Osteoblast (primary cell): Measurements from ENCODE around the gene ZFHX2. TPM values are rescaled to one million over a fixed set of nuclear protein-coding genes. Genes with fewer than 3 reads are reported as not detected.

ENCODE experiments used
- DNase-seq: peaks from one replicate; pipeline ENCODE4 v3.0.0; 2011; ENCODE audit warnings: low spot score, mixed read lengths; ENCODE audit not compliant: insufficient read length; ENCODE audit errors: missing footprints
- H2AFZ ChIP-seq: 2 replicates; pipeline ENCODE4 v1.6.0; 2011; ENCODE audit warnings: mild to moderate bottlenecking, low read length
- H3K27ac ChIP-seq: 2 replicates; pipeline ENCODE4 v1.5.1; 2011; ENCODE audit warnings: mild to moderate bottlenecking, low read depth, low read length, moderate library complexity
- H3K27me3 ChIP-seq: 2 replicates; pipeline ENCODE4 v1.6.0; 2012; ENCODE audit warnings: mild to moderate bottlenecking, control low read depth, inconsistent platforms, low read length, moderate library complexity; ENCODE audit not compliant: insufficient read depth
- H3K36me3 ChIP-seq: 2 replicates; pipeline ENCODE4 v1.5.1; 2011; ENCODE audit warnings: mild to moderate bottlenecking, low read length, control low read depth, moderate library complexity; ENCODE audit not compliant: insufficient read depth
- H3K4me1 ChIP-seq: 2 replicates; pipeline ENCODE4 v1.5.1; 2011; ENCODE audit warnings: mild to moderate bottlenecking, low read length, control low read depth, moderate library complexity; ENCODE audit not compliant: insufficient read depth
- H3K4me2 ChIP-seq: 2 replicates; pipeline ENCODE4 v1.6.0; 2011; ENCODE audit warnings: mild to moderate bottlenecking, low read length; ENCODE audit not compliant: insufficient read depth
- H3K4me3 ChIP-seq: fragments of 200-600 bp; sonication (generic); 3 replicates; pipeline ENCODE4 v1.5.1; 2012; ENCODE audit warnings: mild to moderate bottlenecking, low read length, inconsistent platforms; ENCODE audit not compliant: insufficient read depth
- H3K79me2 ChIP-seq: 2 replicates; pipeline ENCODE4 v1.6.0; 2012; ENCODE audit warnings: mild to moderate bottlenecking, low read length, control low read depth, inconsistent platforms; ENCODE audit not compliant: insufficient read depth
- H3K9me3 ChIP-seq: 2 replicates; pipeline ENCODE4 v1.5.1; 2011; ENCODE audit warnings: low read depth, low read length, control low read depth
- H4K20me1 ChIP-seq: 2 replicates; pipeline ENCODE4 v1.6.0; 2012; ENCODE audit warnings: mild to moderate bottlenecking, low read length, control low read depth; ENCODE audit not compliant: insufficient read depth
- total RNA-seq: library from RNA; depleted of rRNA; stranded (reverse); fragments of >200 nt; gene quantifications from 2 replicates; pipeline ENCODE4 v1.2.3, GENCODE V29; 2012
- TF ChIP-seq, protein P1 (sequence below): IDR thresholded peaks from 2 replicates; pipeline ENCODE4 v1.5.1; 2011; ENCODE audit warnings: mild to moderate bottlenecking, low read depth, low read length, moderate library complexity; ENCODE audit errors: extremely low read depth

ZFHX2 gene
- total RNA-seq, 1 donor: 0.72 TPM

DNA sequence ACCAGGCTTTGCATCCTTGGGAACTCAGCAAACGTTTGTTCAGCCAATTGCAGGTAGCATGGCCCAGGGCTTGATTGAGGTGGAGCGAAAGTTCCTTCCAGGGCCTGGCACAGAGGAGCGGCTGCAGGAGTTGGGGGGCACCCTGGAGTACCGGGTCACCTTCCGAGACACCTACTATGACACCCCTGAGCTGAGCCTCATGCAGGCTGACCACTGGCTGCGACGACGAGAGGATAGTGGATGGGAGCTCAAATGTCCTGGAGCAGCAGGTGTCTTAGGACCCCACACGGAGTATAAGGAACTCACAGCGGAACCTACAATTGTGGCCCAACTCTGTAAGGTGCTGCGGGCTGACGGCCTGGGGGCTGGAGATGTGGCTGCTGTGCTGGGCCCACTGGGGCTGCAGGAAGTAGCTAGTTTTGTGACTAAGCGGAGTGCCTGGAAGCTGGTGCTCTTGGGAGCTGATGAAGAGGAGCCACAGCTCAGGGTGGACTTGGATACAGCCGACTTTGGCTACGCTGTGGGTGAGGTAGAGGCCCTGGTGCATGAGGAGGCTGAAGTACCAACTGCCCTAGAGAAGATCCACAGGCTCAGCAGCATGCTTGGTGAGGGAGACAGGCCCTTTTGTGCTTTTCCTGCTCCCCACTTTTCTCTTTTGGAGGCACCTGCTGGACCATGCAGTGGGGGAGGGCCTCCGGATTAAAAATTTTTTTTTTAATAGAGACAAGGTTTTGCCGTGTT, 5.3 kb upstream of the ZFHX2 start:
- H3K4me1 ChIP-seq: peaks cover 19% of the 10 kb centered on the region
- H3K36me3 ChIP-seq: peaks cover 20% of the 10 kb centered on the region
- peak overlapping the region; percentile 91 for H3K4me2 ChIP-seq
- no peaks in the 10 kb centered on the region for H3K27me3 ChIP-seq
- H3K27ac ChIP-seq: peak overlapping the region; percentile 84
- peaks cover 24% of the 10 kb centered on the region for H3K79me2 ChIP-seq
- peak overlapping the region; percentile 87 for H3K4me3 ChIP-seq
- DNase-seq: peak; percentile 50
- TF ChIP-seq, protein P1, sequence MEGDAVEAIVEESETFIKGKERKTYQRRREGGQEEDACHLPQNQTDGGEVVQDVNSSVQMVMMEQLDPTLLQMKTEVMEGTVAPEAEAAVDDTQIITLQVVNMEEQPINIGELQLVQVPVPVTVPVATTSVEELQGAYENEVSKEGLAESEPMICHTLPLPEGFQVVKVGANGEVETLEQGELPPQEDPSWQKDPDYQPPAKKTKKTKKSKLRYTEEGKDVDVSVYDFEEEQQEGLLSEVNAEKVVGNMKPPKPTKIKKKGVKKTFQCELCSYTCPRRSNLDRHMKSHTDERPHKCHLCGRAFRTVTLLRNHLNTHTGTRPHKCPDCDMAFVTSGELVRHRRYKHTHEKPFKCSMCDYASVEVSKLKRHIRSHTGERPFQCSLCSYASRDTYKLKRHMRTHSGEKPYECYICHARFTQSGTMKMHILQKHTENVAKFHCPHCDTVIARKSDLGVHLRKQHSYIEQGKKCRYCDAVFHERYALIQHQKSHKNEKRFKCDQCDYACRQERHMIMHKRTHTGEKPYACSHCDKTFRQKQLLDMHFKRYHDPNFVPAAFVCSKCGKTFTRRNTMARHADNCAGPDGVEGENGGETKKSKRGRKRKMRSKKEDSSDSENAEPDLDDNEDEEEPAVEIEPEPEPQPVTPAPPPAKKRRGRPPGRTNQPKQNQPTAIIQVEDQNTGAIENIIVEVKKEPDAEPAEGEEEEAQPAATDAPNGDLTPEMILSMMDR: no peak
- no peaks in the 10 kb centered on the region for H3K9me3 ChIP-seq
- H4K20me1 ChIP-seq: peaks cover 15% of the 10 kb centered on the region
- H2AFZ ChIP-seq: peak overlapping the region; percentile 89

DNA sequence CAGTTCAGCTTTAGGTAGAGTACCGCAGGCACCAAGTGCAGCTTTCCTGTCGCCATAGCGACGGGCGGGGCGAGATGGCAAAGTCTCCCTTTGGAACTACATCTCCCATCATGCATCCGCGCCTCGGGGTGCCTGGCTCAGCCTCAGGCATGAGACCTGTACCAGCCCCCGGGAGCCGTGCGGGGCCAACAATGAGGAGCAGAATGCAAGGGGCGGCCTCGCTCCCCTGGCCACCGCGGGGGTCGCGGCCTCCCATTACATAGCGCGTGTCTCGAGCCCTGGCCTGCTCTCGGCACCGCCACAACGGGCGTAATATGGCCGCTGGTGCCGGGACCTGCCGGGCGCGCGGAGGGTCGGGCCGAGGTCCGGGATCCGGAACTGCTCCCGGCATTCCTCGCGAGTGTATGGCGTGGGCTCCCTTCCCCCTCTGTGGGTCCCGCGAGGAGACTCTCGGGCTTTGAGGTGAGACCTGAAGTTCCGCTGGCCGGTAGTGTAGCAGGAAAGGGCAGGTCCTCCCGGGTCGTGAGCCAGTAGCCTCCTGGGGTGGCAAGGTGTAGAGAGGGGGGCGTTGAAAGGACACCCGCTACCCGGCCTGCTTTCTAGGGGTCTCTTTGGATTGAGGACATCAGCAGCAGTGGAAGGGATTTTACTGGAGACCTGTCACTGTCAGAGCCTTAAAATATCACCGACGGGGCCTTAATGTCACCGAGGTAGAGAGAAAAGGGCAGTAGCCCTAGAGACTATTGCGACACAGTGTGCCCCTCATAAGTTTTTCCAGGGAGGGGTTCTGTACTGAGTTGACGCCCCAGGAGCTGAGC, 4.5 kb upstream of the ZFHX2 start, which contains the start of gene THTPA:
TSS of gene THTPA (plus strand) at position 390 of the 818 bp plus-strand sequence. CDS start 487 bp downstream, outside the sequence.
- TF ChIP-seq, protein P1: no peak
- H2AFZ ChIP-seq: peak within 1 kb of the TSS; percentile 89
- no peaks in the 10 kb centered on the region for H3K9me3 ChIP-seq
- H3K4me3 ChIP-seq: peak within 1 kb of the TSS; percentile 87
- peaks cover 15% of the 10 kb centered on the region for H4K20me1 ChIP-seq
- peak; percentile 99 for DNase-seq
- H3K27ac ChIP-seq: peak within 1 kb of the TSS; percentile 84
- H3K4me1 ChIP-seq: peaks cover 25% of the 10 kb centered on the region
- peak within 1 kb of the TSS; percentile 91 for H3K4me2 ChIP-seq
- H3K27me3 ChIP-seq: no peaks in the 10 kb centered on the region
- H3K79me2 ChIP-seq: peaks cover 24% of the 10 kb centered on the region
- H3K36me3 ChIP-seq: peaks cover 20% of the 10 kb centered on the region

DNA sequence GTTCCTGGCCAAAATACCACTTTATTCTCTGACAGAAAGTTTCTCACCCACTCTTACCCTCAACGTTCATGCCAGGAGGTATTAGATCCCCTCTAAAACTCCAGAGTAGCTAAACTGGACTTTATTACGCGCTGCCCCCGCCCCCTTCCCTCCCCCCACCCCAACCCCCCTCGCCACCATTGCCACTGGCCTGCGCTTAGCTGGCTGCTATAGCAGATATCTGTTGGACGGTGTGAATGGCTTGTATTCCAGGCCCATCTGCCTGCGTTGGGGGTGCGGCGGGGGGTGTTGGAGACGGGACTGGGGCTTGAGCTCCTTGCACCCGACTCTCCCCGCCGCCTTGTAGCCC, 3.9 kb upstream of the ZFHX2 start:
- H3K79me2 ChIP-seq: peaks cover 24% of the 10 kb centered on the region
- H3K36me3 ChIP-seq: peaks cover 20% of the 10 kb centered on the region
- peak overlapping the region; percentile 87 for H3K4me3 ChIP-seq
- no peak for DNase-seq
- peak overlapping the region; percentile 89 for H2AFZ ChIP-seq
- peak overlapping the region; percentile 84 for H3K27ac ChIP-seq
- peaks cover 25% of the 10 kb centered on the region for H3K4me1 ChIP-seq
- no peaks in the 10 kb centered on the region for H3K27me3 ChIP-seq
- peak overlapping the region; percentile 91 for H3K4me2 ChIP-seq
- no peaks in the 10 kb centered on the region for H3K9me3 ChIP-seq
- peaks cover 15% of the 10 kb centered on the region for H4K20me1 ChIP-seq
- TF ChIP-seq, protein P1: no peak

DNA sequence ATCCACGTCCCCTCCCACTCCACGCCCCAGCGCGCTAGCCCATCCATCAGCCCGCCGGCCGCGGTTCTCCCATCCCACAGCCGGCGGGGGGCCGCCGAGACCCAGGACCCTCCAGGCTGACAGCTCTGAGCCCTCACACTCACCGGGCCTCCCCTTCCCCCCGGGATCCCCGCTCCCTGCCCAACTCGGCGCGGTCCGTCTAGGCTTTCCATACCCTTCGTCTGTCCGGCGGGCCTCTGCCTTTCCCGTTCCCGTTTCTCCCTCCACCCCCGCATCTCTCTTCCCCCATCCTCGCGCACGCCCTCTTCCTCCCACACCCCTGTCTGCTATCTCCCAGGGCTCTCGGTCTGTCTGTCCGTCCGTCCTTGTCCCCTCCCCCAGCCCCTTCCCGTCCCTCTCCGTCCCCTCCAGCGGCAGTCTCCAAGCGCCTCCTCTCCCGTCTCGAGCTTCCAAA, 726 bp downstream of the ZFHX2 start:
- Histone ChIP-seq H4K20me1 (no peaks in the 10 kb centered on the region), H3K4me3 (peak overlapping the region; percentile 83), H3K27me3 (no peaks in the 10 kb centered on the region), H3K4me1 (peaks cover 34% of the 10 kb centered on the region), H3K27ac (peak overlapping the region; percentile 48), H3K4me2 (peak overlapping the region; percentile 90), H2AFZ (peak overlapping the region; percentile 94), H3K9me3 (no peaks in the 10 kb centered on the region), H3K79me2 (no peaks in the 10 kb centered on the region), H3K36me3 (no peaks in the 10 kb centered on the region)
- DNase-seq: no peak
- TF ChIP-seq, protein P1: no peak
